HEK293 (cell line): Measurements from ENCODE around the gene SMC1B.
A peak's percentile ranks its signal among the peaks of the same experiment; 100 is the strongest.

Source experiments
- CTCF ChIA-PET: fragments of 350-600 bp; formaldehyde crosslinking; extraction: SDS; loops from one replicate; lab custom pipeline; 2021; ENCODE audit warnings: antibody characterized with exemption; lab: Yijun Ruan, JAX
- POLR2A ChIA-PET: fragments of 300-600 bp; formaldehyde crosslinking; extraction: SDS; loops from one replicate; lab custom pipeline; 2020; ENCODE audit warnings: antibody characterized with exemption, inconsistent platforms; lab: Yijun Ruan, JAX
- H3K27ac ChIP-seq: fragments of 200-500 bp; sonication (Bioruptor generic); 2 replicates; pipeline ENCODE4 v1.5.1; 2014; ENCODE audit warnings: low read depth, low read length, control low read depth, inconsistent platforms; ENCODE audit errors: extremely low read depth
- H3K36me3 ChIP-seq, 2 experiments: fragments of 200-500 bp in 1 of 2; sonication (Bioruptor generic) in 1 of 2; 1 replicate in 1 of 2; 2 replicates in 1 of 2; pipeline ENCODE4 v1.5.1; 2014 to 2017; ENCODE audit warnings: inconsistent platforms in 2 of 2, low read length in 2 of 2; ENCODE audit not compliant: control insufficient read depth in 2 of 2, insufficient read depth in 1 of 2
- H3K4me1 ChIP-seq: fragments of 200-500 bp; sonication (Bioruptor generic); 2 replicates; pipeline ENCODE4 v1.5.1; 2014; ENCODE audit warnings: mild to moderate bottlenecking, low read length, inconsistent platforms; ENCODE audit not compliant: control insufficient read depth, insufficient read depth
- H3K4me3 ChIP-seq: 2 replicates; pipeline ENCODE4 v1.5.1; 2011; ENCODE audit warnings: low read depth, mild to moderate bottlenecking, control low read depth, low read length, moderate library complexity
- H3K9me3 ChIP-seq: fragments of 200-500 bp; sonication (Bioruptor generic); 2 replicates; pipeline ENCODE4 v1.5.1; 2014; ENCODE audit warnings: low read depth, low read length, inconsistent platforms; ENCODE audit not compliant: control insufficient read depth, insufficient read depth
- ATF2 ChIP-seq: fragments of 450-650 bp; formaldehyde crosslinking; IDR thresholded peaks from 2 replicates; pipeline ENCODE4 v1.5.1; 2016; ENCODE audit warnings: missing biosample characterization, missing genetic modification characterization, low read depth
- BCL11A ChIP-seq: fragments of 450-650 bp; formaldehyde crosslinking; IDR thresholded peaks from 2 replicates; pipeline ENCODE4 v1.5.1; 2016; ENCODE audit warnings: low read depth, missing biosample characterization, missing genetic modification characterization
- GLIS1 ChIP-seq: fragments of 450-650 bp; formaldehyde crosslinking; IDR thresholded peaks from 2 replicates; pipeline ENCODE4 v1.5.1; 2016; ENCODE audit warnings: missing biosample characterization, missing genetic modification characterization
- HOXA7 ChIP-seq: sonication (generic); formaldehyde crosslinking; IDR thresholded peaks from 2 replicates; pipeline ENCODE4 v1.8.1; 2022; ENCODE audit warnings: missing genetic modification reagents, borderline replicate concordance
- OSR2 ChIP-seq: fragments of 450-650 bp; formaldehyde crosslinking; IDR thresholded peaks from 2 replicates; pipeline ENCODE4 v1.5.1; 2016; ENCODE audit warnings: missing biosample characterization, missing genetic modification characterization
- REPIN1 ChIP-seq: fragments of 450-650 bp; formaldehyde crosslinking; IDR thresholded peaks from 2 replicates; pipeline ENCODE4 v1.5.1; 2017; ENCODE audit warnings: missing biosample characterization, missing genetic modification characterization, low read depth
- SP7 ChIP-seq: fragments of 450-650 bp; formaldehyde crosslinking; IDR thresholded peaks from 2 replicates; pipeline ENCODE4 v1.5.1; 2016; ENCODE audit warnings: missing biosample characterization, missing genetic modification characterization
- TCF7L2 ChIP-seq: IDR thresholded peaks from 2 replicates; pipeline ENCODE4 v1.6.1; 2011; ENCODE audit warnings: low read depth, mild to moderate bottlenecking, inconsistent platforms, low read length, moderate library complexity, borderline replicate concordance
- ZBTB1 ChIP-seq: fragments of 450-650 bp; formaldehyde crosslinking; IDR thresholded peaks from 2 replicates; pipeline ENCODE4 v1.5.1; 2016; ENCODE audit warnings: missing biosample characterization, missing genetic modification characterization
- ZBTB21 ChIP-seq: fragments of 450-650 bp; formaldehyde crosslinking; IDR thresholded peaks from 2 replicates; pipeline ENCODE4 v1.5.1; 2017; ENCODE audit warnings: missing biosample characterization, missing genetic modification characterization
- ZFP3 ChIP-seq: fragments of 450-650 bp; formaldehyde crosslinking; IDR thresholded peaks from 2 replicates; pipeline ENCODE4 v1.5.1; 2016; ENCODE audit warnings: low read depth, missing biosample characterization, missing genetic modification characterization
- ZNF138 ChIP-seq: fragments of 450-650 bp; formaldehyde crosslinking; IDR thresholded peaks from 2 replicates; pipeline ENCODE4 v1.5.1; 2016; ENCODE audit warnings: missing biosample characterization, missing genetic modification characterization, borderline replicate concordance
- ZNF140 ChIP-seq: fragments of 450-650 bp; formaldehyde crosslinking; IDR thresholded peaks from 2 replicates; pipeline ENCODE4 v1.5.1; 2016; ENCODE audit warnings: missing biosample characterization, missing genetic modification characterization
- ZNF211 ChIP-seq: fragments of 450-650 bp; formaldehyde crosslinking; IDR thresholded peaks from 2 replicates; pipeline ENCODE4 v1.5.1; 2016; ENCODE audit warnings: low read depth, missing biosample characterization, missing genetic modification characterization
- ZNF311 ChIP-seq: fragments of 450-650 bp; formaldehyde crosslinking; IDR thresholded peaks from 2 replicates; pipeline ENCODE4 v1.5.1; 2017; ENCODE audit warnings: missing biosample characterization, missing genetic modification characterization, borderline replicate concordance
- ZNF366 ChIP-seq: fragments of 450-650 bp; formaldehyde crosslinking; conservative IDR thresholded peaks from 2 replicates; pipeline ENCODE4 v1.5.1; 2016; ENCODE audit warnings: missing biosample characterization, missing genetic modification characterization
- ZNF37A ChIP-seq: fragments of 450-650 bp; IDR thresholded peaks from 2 replicates; pipeline ENCODE4 v1.5.1; 2018; ENCODE audit warnings: missing biosample characterization, missing genetic modification characterization
- ZNF426 ChIP-seq: fragments of 450-650 bp; formaldehyde crosslinking; IDR thresholded peaks from 2 replicates; pipeline ENCODE4 v1.5.1; 2017; ENCODE audit warnings: missing biosample characterization, missing genetic modification characterization, mild to moderate bottlenecking, inconsistent platforms, moderate library complexity
- ZNF510 ChIP-seq: fragments of 450-650 bp; formaldehyde crosslinking; IDR thresholded peaks from 2 replicates; pipeline ENCODE4 v1.5.1; 2018; ENCODE audit warnings: mild to moderate bottlenecking, missing genetic modification characterization, missing biosample characterization; ENCODE audit not compliant: insufficient replicate concordance
- ZNF658 ChIP-seq: fragments of 450-650 bp; formaldehyde crosslinking; IDR thresholded peaks from 2 replicates; pipeline ENCODE4; 2016; ENCODE audit warnings: missing biosample characterization, missing genetic modification characterization
- ZNF76 ChIP-seq: fragments of 450-650 bp; formaldehyde crosslinking; IDR thresholded peaks from 2 replicates; pipeline ENCODE4; 2016; ENCODE audit warnings: low read depth, missing biosample characterization, missing genetic modification characterization, borderline replicate concordance
- ZNF791 ChIP-seq: fragments of 450-650 bp; formaldehyde crosslinking; IDR thresholded peaks from 2 replicates; pipeline ENCODE4 v1.5.1; 2016; ENCODE audit warnings: missing biosample characterization, missing genetic modification characterization
- TF ChIP-seq, protein P1 (sequence below): fragments of 450-650 bp; formaldehyde crosslinking; IDR thresholded peaks from 2 replicates; pipeline ENCODE4 v1.5.1; 2017; ENCODE audit warnings: missing biosample characterization, missing genetic modification characterization
- TF ChIP-seq, protein P2 (sequence below): fragments of 450-650 bp; formaldehyde crosslinking; IDR thresholded peaks from 2 replicates; pipeline ENCODE4 v1.5.1; 2016; ENCODE audit warnings: missing biosample characterization, missing genetic modification characterization

The SMC1B gene

DNA sequence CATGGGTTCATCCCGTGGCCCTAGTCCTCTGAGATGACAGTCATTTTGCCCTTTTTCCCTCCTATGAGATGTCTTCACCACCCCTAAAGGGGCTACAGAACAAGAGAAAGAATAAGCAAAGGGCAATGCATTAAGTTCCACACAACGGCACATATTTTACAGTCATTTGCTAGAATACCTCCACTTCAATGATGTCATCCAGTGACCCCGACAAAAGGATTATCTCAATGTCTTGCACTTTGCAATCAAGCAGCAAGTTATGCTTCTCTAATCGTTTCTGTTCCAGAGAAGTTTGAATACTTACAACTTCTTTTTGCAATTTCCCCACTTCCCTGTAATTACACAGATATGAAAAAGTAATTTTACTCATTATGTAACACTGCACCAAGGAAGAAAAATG, 53.8 kb downstream of the SMC1B start:
- no peaks in the 10 kb centered on the region for H3K4me1 ChIP-seq
- TF ChIP-seq BCL11A (tag by site-specific recombination) (no peak), ZNF510 (tag by site-specific recombination) (no peak), ZNF37A (no peak), GLIS1 (no peak), ZNF311 (tag by site-specific recombination) (no peak), ATF2 (tag by site-specific recombination) (peak; percentile 82), ZBTB21 (tag by site-specific recombination) (0 out of 2 replicates have a peak, but pooled peaks have one; percentile 20), HOXA7 (CRISPR knock-in tag) (no peak)
- TF ChIP-seq, protein P1, sequence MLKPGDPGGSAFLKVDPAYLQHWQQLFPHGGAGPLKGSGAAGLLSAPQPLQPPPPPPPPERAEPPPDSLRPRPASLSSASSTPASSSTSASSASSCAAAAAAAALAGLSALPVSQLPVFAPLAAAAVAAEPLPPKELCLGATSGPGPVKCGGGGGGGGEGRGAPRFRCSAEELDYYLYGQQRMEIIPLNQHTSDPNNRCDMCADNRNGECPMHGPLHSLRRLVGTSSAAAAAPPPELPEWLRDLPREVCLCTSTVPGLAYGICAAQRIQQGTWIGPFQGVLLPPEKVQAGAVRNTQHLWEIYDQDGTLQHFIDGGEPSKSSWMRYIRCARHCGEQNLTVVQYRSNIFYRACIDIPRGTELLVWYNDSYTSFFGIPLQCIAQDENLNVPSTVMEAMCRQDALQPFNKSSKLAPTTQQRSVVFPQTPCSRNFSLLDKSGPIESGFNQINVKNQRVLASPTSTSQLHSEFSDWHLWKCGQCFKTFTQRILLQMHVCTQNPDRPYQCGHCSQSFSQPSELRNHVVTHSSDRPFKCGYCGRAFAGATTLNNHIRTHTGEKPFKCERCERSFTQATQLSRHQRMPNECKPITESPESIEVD = peak; percentile 61
- ChIA-PET POLR2A (no interaction called here), CTCF (no interaction called here)
- H3K9me3 ChIP-seq = no peaks in the 10 kb centered on the region
- no peak overlapping the region for H3K27ac ChIP-seq
- no peaks in the 10 kb centered on the region for H3K36me3 ChIP-seq
- no peak overlapping the region for H3K4me3 ChIP-seq

DNA sequence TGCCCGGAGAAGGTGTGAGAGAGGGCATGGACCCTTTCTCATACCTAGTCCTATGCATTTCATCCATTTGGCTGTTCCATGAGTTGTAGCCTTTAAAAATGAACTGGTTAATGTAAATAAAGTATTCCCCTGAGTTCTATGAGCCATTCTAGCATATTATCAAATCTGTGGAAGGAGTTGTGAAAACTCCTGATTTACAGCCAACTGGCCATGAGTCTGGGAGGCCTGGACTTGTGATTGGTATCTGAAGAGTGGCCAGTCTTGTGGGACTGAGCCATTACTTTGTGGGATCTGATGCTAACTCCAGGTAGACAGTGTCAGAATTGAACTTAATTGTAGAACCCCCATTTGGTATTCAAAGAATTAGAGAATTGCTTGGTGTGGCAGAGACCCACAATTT, 55.3 kb downstream of the SMC1B start:
- no peaks in the 10 kb centered on the region for H3K4me1 ChIP-seq
- no peak for TF ChIP-seq TCF7L2
- TF ChIP-seq ZNF426 = no peak
- no peak for TF ChIP-seq SP7 (tag by site-specific recombination)
- no peak for TF ChIP-seq HOXA7 (CRISPR knock-in tag)
- no peak for TF ChIP-seq ZBTB1 (tag by site-specific recombination)
- no peak for TF ChIP-seq ZNF791 (tag by site-specific recombination)
- TF ChIP-seq, all 188 proteins: peak for 0
- Histone ChIP-seq H3K27ac (no peak overlapping the region), H3K9me3 (no peaks in the 10 kb centered on the region), H3K36me3 (no peaks in the 10 kb centered on the region), H3K4me3 (no peak overlapping the region)
- ChIA-PET POLR2A (no interaction called here), CTCF (no interaction called here)

GRCh38 chr22:45357490-45357889, 55.9 kb downstream of the SMC1B start:
- ChIA-PET CTCF (no interaction called here), POLR2A (no interaction called here)
- no peaks in the 10 kb centered on the region for H3K36me3 ChIP-seq
- no peak for TF ChIP-seq ZNF76 (tag by site-specific recombination)
- TF ChIP-seq, all 188 proteins: peak for 0
- Histone ChIP-seq H3K4me3 (no peak overlapping the region), H3K4me1 (no peaks in the 10 kb centered on the region), H3K9me3 (no peaks in the 10 kb centered on the region), H3K27ac (no peak overlapping the region)

- no peak overlapping the region for H3K27ac ChIP-seq
- CTCF ChIA-PET = interaction anchor here (0.6 to 1.2 kb wide), 5 partner anchors 37 to 617 kb away, joined by 3 to 6 read pairs (median 4); no protein-coding TSS in a partner anchor
- H3K4me1 ChIP-seq = no peaks in the 10 kb centered on the region
- no peaks in the 10 kb centered on the region for H3K36me3 ChIP-seq
- POLR2A ChIA-PET = no interaction called here
- no peaks in the 10 kb centered on the region for H3K9me3 ChIP-seq
- no peak overlapping the region for H3K4me3 ChIP-seq
- no peak for TF ChIP-seq ZNF138
- TF ChIP-seq ZFP3 (tag by site-specific recombination) = no peak
- TF ChIP-seq ZNF366 (tag by site-specific recombination) = no peak
- TF ChIP-seq ZNF211 (tag by site-specific recombination) = no peak
- TF ChIP-seq, protein P2, sequence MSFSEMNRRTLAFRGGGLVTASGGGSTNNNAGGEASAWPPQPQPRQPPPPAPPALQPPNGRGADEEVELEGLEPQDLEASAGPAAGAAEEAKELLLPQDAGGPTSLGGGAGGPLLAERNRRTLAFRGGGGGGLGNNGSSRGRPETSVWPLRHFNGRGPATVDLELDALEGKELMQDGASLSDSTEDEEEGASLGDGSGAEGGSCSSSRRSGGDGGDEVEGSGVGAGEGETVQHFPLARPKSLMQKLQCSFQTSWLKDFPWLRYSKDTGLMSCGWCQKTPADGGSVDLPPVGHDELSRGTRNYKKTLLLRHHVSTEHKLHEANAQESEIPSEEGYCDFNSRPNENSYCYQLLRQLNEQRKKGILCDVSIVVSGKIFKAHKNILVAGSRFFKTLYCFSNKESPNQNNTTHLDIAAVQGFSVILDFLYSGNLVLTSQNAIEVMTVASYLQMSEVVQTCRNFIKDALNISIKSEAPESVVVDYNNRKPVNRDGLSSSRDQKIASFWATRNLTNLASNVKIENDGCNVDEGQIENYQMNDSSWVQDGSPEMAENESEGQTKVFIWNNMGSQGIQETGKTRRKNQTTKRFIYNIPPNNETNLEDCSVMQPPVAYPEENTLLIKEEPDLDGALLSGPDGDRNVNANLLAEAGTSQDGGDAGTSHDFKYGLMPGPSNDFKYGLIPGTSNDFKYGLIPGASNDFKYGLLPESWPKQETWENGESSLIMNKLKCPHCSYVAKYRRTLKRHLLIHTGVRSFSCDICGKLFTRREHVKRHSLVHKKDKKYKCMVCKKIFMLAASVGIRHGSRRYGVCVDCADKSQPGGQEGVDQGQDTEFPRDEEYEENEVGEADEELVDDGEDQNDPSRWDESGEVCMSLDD (tag by site-specific recombination) = no peak
- no peak for TF ChIP-seq OSR2 (tag by site-specific recombination)
- TF ChIP-seq REPIN1 (tag by site-specific recombination) = no peak
- no peak for TF ChIP-seq ZNF658
- no peak for TF ChIP-seq ZNF140 (tag by site-specific recombination)
These were observed 59.6 kb downstream of the SMC1B start for GRCh38 chr22:45353786-45354185.
